IPS-11a (cell line): Measurements from ENCODE around the gene GALNTL6.
"Not testable (repeated sequence)": the region's sequence is repeated elsewhere in the genome, so short reads cannot be mapped to it uniquely, and the experiment has no call there.

Experiments used
- H3K4me3 ChIP-seq: one replicate; pipeline ENCODE4 v1.5.1; 2013; ENCODE audit warnings: low read depth, low read length, control low read depth

The GALNTL6 gene

GRCh38 chr4:172842779-172843178, 1029.6 kb downstream of the GALNTL6 start:
- no peak overlapping the region for H3K4me3 ChIP-seq

- no peak overlapping the region for H3K4me3 ChIP-seq
Measured at GRCh38 chr4:172843192-172843591, 1030.0 kb downstream of the GALNTL6 start.

GRCh38 chr4:172844556-172844955, 1031.4 kb downstream of the GALNTL6 start:
- no peak overlapping the region for H3K4me3 ChIP-seq

- H3K4me3 ChIP-seq: no peak overlapping the region
Measured at GRCh38 chr4:172845281-172845680, 1032.1 kb downstream of the GALNTL6 start.

GRCh38 chr4:172850838-172851237, 1037.6 kb downstream of the GALNTL6 start:
- H3K4me3 ChIP-seq: no peak overlapping the region

- no peak overlapping the region for H3K4me3 ChIP-seq
Measured at GRCh38 chr4:172851534-172851933, 1038.3 kb downstream of the GALNTL6 start.

GRCh38 chr4:172857026-172857425, 1043.8 kb downstream of the GALNTL6 start:
- no peak overlapping the region for H3K4me3 ChIP-seq

- no peak overlapping the region for H3K4me3 ChIP-seq
Measured at GRCh38 chr4:172858731-172859230, 1045.6 kb downstream of the GALNTL6 start.

GRCh38 chr4:172865103-172865502, 1051.9 kb downstream of the GALNTL6 start:
- H3K4me3 ChIP-seq: no peak overlapping the region

GRCh38 chr4:172865531-172866127, 1052.4 kb downstream of the GALNTL6 start:
- no peak overlapping the region for H3K4me3 ChIP-seq

GRCh38 chr4:172866421-172866820, 1053.2 kb downstream of the GALNTL6 start:
- H3K4me3 ChIP-seq: no peak overlapping the region

GRCh38 chr4:172867835-172868234, 1054.6 kb downstream of the GALNTL6 start:
- H3K4me3 ChIP-seq: no peak overlapping the region

- no peak overlapping the region for H3K4me3 ChIP-seq
Measured at GRCh38 chr4:172868271-172868670, 1055.1 kb downstream of the GALNTL6 start.

GRCh38 chr4:172869621-172870268, 1056.5 kb downstream of the GALNTL6 start:
- H3K4me3 ChIP-seq: no peak overlapping the region

GRCh38 chr4:172871381-172871780, 1058.2 kb downstream of the GALNTL6 start:
- no peak overlapping the region for H3K4me3 ChIP-seq

GRCh38 chr4:172874944-172875343, 1061.7 kb downstream of the GALNTL6 start:
- no peak overlapping the region for H3K4me3 ChIP-seq

GRCh38 chr4:172876394-172876793, 1063.2 kb downstream of the GALNTL6 start:
- H3K4me3 ChIP-seq: no peak overlapping the region

GRCh38 chr4:172881645-172882044, 1068.4 kb downstream of the GALNTL6 start:
- H3K4me3 ChIP-seq: no peak overlapping the region

GRCh38 chr4:172887358-172887757, 1074.2 kb downstream of the GALNTL6 start:
- H3K4me3 ChIP-seq: not testable (repeated sequence)

GRCh38 chr4:172887959-172888358, 1074.8 kb downstream of the GALNTL6 start:
- no peak overlapping the region for H3K4me3 ChIP-seq

GRCh38 chr4:172892300-172892699, 1079.1 kb downstream of the GALNTL6 start:
- no peak overlapping the region for H3K4me3 ChIP-seq

- no peak overlapping the region for H3K4me3 ChIP-seq
Measured at GRCh38 chr4:172895699-172896098, 1082.5 kb downstream of the GALNTL6 start.

GRCh38 chr4:172897046-172897445, 1083.8 kb downstream of the GALNTL6 start:
- H3K4me3 ChIP-seq: no peak overlapping the region
